Smooth muscle cell (in vitro differentiated cells): ENCODE measurements around the gene MPZL1. TPM values are rescaled to one million over a fixed set of nuclear protein-coding genes. Genes with fewer than 3 reads are reported as not detected.
A peak's percentile ranks its signal among the peaks of the same experiment; 100 is the strongest.

ENCODE experiments used
- DNase-seq: peaks from one replicate; lab custom pipeline; 2025; ENCODE audit not compliant: unreplicated experiment; lab: John Stamatoyannopoulos, UW
- H2AFZ ChIP-seq: fragments of 200-600 bp; sonication (generic); 2 replicates; pipeline ENCODE4 v1.6.0; 2016; ENCODE audit warnings: antibody characterized with exemption, low read depth, mild to moderate bottlenecking
- H3F3A ChIP-seq: fragments of 200-600 bp; sonication (generic); 2 replicates; pipeline ENCODE4 v1.6.0; 2017; ENCODE audit warnings: antibody characterized with exemption, low read depth
- H3K27ac ChIP-seq: fragments of 200-600 bp; sonication (generic); 2 replicates; pipeline ENCODE4 v1.5.1; 2016; ENCODE audit warnings: low read depth, mild to moderate bottlenecking
- H3K27me3 ChIP-seq: fragments of 200-600 bp; sonication (generic); 2 replicates; pipeline ENCODE4 v1.6.1; 2016; ENCODE audit warnings: low read depth, mild to moderate bottlenecking
- H3K36me3 ChIP-seq: fragments of 200-600 bp; sonication (generic); 2 replicates; pipeline ENCODE4 v1.5.1; 2016; ENCODE audit warnings: low read depth
- H3K4me1 ChIP-seq: fragments of 200-600 bp; sonication (generic); 2 replicates; pipeline ENCODE4 v1.5.1; 2016; ENCODE audit warnings: low read depth
- H3K4me2 ChIP-seq: fragments of 200-600 bp; sonication (generic); 2 replicates; pipeline ENCODE4 v1.6.0; 2016; ENCODE audit warnings: mild to moderate bottlenecking
- H3K4me3 ChIP-seq: fragments of 200-600 bp; sonication (generic); 2 replicates; pipeline ENCODE4 v1.5.1; 2016; ENCODE audit warnings: mild to moderate bottlenecking
- H3K79me2 ChIP-seq: fragments of 200-600 bp; sonication (generic); 2 replicates; pipeline ENCODE4 v1.6.0; 2016; ENCODE audit warnings: low read depth, mild to moderate bottlenecking
- H3K9ac ChIP-seq: fragments of 200-600 bp; sonication (generic); 2 replicates; pipeline ENCODE4 v1.6.0; 2016; ENCODE audit warnings: low read depth
- H3K9me3 ChIP-seq: fragments of 200-600 bp; sonication (generic); replicated peaks from 2 replicates; pipeline ENCODE4 v1.5.1; 2016; ENCODE audit warnings: low read depth
- H4K20me1 ChIP-seq: fragments of 200-600 bp; sonication (generic); 2 replicates; pipeline ENCODE4 v1.6.0; 2016; ENCODE audit warnings: low read depth
- CTCF ChIP-seq: fragments of 200-600 bp; sonication (generic); IDR thresholded peaks from 2 replicates; pipeline ENCODE4 v1.5.1; 2017; ENCODE audit warnings: borderline replicate concordance, mild to moderate bottlenecking, antibody characterized with exemption; ENCODE audit not compliant: insufficient read depth, poor library complexity, severe bottlenecking
- WGBS: methylation state at CpG from one replicate; pipeline ENCODE4 v1.1.7; 2016; ENCODE audit warnings: low lambda C conversion rate; 5-methylcytosine and 5-hydroxymethylcytosine counted together
- polyA plus RNA-seq: library from polyadenylated mRNA; unstranded; fragments of >200 nt; fragmentation: Nextera tagmentation; extraction: Ambion mirVana; gene quantifications from 2 replicates; pipeline ENCODE4 v1.2.1, GENCODE V29; 2016
- total RNA-seq: library from RNA; depleted of rRNA; stranded (reverse); fragments of >200 nt; gene quantifications from 2 replicates; pipeline ENCODE4 v1.2.3, GENCODE V29; 2014

Gene MPZL1
- total RNA-seq (250 and 264 TPM in 2 replicates), polyA plus RNA-seq (276 and 303 TPM in 2 replicates)

- Histone ChIP-seq H3K9ac (peak within 1 kb of the TSS; percentile 82), H4K20me1 (peaks cover 45% of the 10 kb centered on the region), H2AFZ (peak within 1 kb of the TSS; percentile 94), H3K79me2 (peaks cover 50% of the 10 kb centered on the region), H3F3A (peaks cover 19% of the 10 kb centered on the region), H3K27me3 (no peaks in the 10 kb centered on the region), H3K4me3 (peak within 1 kb of the TSS; percentile 95), H3K27ac (peak within 1 kb of the TSS; percentile 90), H3K4me1 (peaks cover 45% of the 10 kb centered on the region), H3K4me2 (peak within 1 kb of the TSS; percentile 95), H3K36me3 (no peaks in the 10 kb centered on the region), H3K9me3 (no peaks in the 10 kb centered on the region)
- no peak for TF ChIP-seq CTCF
- WGBS, result 1% methylated on average over 51 of the region's 52 CpGs
- DNase-seq, result peak; percentile 78
Measured at GRCh38 chr1:167721617-167722151, at the start of gene MPZL1. TSS of gene MPZL1 (plus strand) at chr1:167721982. CDS start at chr1:167722152, 170 bp downstream.

- Histone ChIP-seq H3K27me3 (no peaks in the 10 kb centered on the region), H3K4me1 (no peaks in the 10 kb centered on the region), H3K4me3 (no peak overlapping the region), H3K9me3 (no peaks in the 10 kb centered on the region), H2AFZ (no peak overlapping the region), H3F3A (no peaks in the 10 kb centered on the region), H3K79me2 (no peaks in the 10 kb centered on the region), H3K36me3 (no peaks in the 10 kb centered on the region), H3K4me2 (no peak overlapping the region), H3K9ac (no peak overlapping the region), H4K20me1 (no peaks in the 10 kb centered on the region), H3K27ac (no peak overlapping the region)
- TF ChIP-seq CTCF, result no peak
- 70% methylated on average over 4 of the region's 4 CpGs for WGBS
- DNase-seq, result no peak
Measured at GRCh38 chr1:167672831-167673230, 49.0 kb upstream of the MPZL1 start.

- Histone ChIP-seq H3K4me2 (no peak overlapping the region), H3K36me3 (no peaks in the 10 kb centered on the region), H3K79me2 (no peaks in the 10 kb centered on the region), H3F3A (no peaks in the 10 kb centered on the region), H3K9ac (no peak overlapping the region), H4K20me1 (no peaks in the 10 kb centered on the region), H3K4me1 (no peaks in the 10 kb centered on the region), H3K27me3 (no peaks in the 10 kb centered on the region), H3K4me3 (no peak overlapping the region), H2AFZ (no peak overlapping the region), H3K9me3 (no peaks in the 10 kb centered on the region), H3K27ac (no peak overlapping the region)
- DNase-seq, result no peak
- 89% methylated on average over 4 of the region's 4 CpGs for WGBS
- TF ChIP-seq CTCF, result no peak
Measured at GRCh38 chr1:167673265-167673664, 48.5 kb upstream of the MPZL1 start.

- TF ChIP-seq CTCF, result no peak
- H3K36me3 ChIP-seq, result no peaks in the 10 kb centered on the region
- no peaks in the 10 kb centered on the region for H3K9me3 ChIP-seq
- WGBS, result 91% methylated on average over 2 of the region's 2 CpGs
- no peaks in the 10 kb centered on the region for H4K20me1 ChIP-seq
- no peaks in the 10 kb centered on the region for H3K79me2 ChIP-seq
- DNase-seq, result no peak
- no peaks in the 10 kb centered on the region for H3K4me1 ChIP-seq
- H3K9ac ChIP-seq, result no peak overlapping the region
- H2AFZ ChIP-seq, result no peak overlapping the region
- H3K27ac ChIP-seq, result no peak overlapping the region
- H3K4me2 ChIP-seq, result no peak overlapping the region
- no peaks in the 10 kb centered on the region for H3F3A ChIP-seq
- H3K27me3 ChIP-seq, result no peaks in the 10 kb centered on the region
- no peak overlapping the region for H3K4me3 ChIP-seq
Measured at GRCh38 chr1:167674156-167674555, 47.6 kb upstream of the MPZL1 start.
